Bronchial epithelial cell (primary cell): Measurements from ENCODE around the gene MDH1B. TPM values are rescaled to one million over a fixed set of nuclear protein-coding genes. Genes with fewer than 3 reads are reported as not detected.

Experiments used
- DNase-seq: peaks from one replicate; pipeline ENCODE4 v3.0.0-alpha.2; 2010; ENCODE audit warnings: low read depth
- FAIRE-seq: peaks from 2 replicates; lab custom pipeline; 2011; peaks lifted over from hg19 to GRCh38; lab: Jason Lieb, UNC
- H3K27me3 ChIP-seq: 2 replicates; pipeline ENCODE4 v1.5.1; 2011; ENCODE audit warnings: low read length; ENCODE audit not compliant: control insufficient read depth, insufficient read depth
- H3K36me3 ChIP-seq: 2 replicates; pipeline ENCODE4 v1.5.1; 2011; ENCODE audit warnings: low read length; ENCODE audit not compliant: control insufficient read depth, insufficient read depth
- H3K4me3 ChIP-seq: 2 replicates; pipeline ENCODE4 v1.5.1; 2011; ENCODE audit warnings: mild to moderate bottlenecking, low read depth, low read length, control low read depth
- total RNA-seq: library from RNA; depleted of rRNA; stranded (reverse); fragments of >200 nt; gene quantifications from 2 replicates; pipeline ENCODE4 v1.2.1, GENCODE V29; 2014
- TF ChIP-seq, protein P1 (sequence below): IDR thresholded peaks from 2 replicates; pipeline ENCODE4 v1.5.1; 2011; ENCODE audit warnings: mild to moderate bottlenecking, moderate library complexity, low read length, control low read depth, inconsistent platforms; ENCODE audit not compliant: insufficient read depth, severe bottlenecking

Gene MDH1B
- total RNA-seq, 1 donor from 2014 or later: not detected

GRCh38 chr2:206802654-206803514, 37.8 kb upstream of the MDH1B start:
- TF ChIP-seq, protein P1, sequence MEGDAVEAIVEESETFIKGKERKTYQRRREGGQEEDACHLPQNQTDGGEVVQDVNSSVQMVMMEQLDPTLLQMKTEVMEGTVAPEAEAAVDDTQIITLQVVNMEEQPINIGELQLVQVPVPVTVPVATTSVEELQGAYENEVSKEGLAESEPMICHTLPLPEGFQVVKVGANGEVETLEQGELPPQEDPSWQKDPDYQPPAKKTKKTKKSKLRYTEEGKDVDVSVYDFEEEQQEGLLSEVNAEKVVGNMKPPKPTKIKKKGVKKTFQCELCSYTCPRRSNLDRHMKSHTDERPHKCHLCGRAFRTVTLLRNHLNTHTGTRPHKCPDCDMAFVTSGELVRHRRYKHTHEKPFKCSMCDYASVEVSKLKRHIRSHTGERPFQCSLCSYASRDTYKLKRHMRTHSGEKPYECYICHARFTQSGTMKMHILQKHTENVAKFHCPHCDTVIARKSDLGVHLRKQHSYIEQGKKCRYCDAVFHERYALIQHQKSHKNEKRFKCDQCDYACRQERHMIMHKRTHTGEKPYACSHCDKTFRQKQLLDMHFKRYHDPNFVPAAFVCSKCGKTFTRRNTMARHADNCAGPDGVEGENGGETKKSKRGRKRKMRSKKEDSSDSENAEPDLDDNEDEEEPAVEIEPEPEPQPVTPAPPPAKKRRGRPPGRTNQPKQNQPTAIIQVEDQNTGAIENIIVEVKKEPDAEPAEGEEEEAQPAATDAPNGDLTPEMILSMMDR: no peak
- no peak for DNase-seq

DNA sequence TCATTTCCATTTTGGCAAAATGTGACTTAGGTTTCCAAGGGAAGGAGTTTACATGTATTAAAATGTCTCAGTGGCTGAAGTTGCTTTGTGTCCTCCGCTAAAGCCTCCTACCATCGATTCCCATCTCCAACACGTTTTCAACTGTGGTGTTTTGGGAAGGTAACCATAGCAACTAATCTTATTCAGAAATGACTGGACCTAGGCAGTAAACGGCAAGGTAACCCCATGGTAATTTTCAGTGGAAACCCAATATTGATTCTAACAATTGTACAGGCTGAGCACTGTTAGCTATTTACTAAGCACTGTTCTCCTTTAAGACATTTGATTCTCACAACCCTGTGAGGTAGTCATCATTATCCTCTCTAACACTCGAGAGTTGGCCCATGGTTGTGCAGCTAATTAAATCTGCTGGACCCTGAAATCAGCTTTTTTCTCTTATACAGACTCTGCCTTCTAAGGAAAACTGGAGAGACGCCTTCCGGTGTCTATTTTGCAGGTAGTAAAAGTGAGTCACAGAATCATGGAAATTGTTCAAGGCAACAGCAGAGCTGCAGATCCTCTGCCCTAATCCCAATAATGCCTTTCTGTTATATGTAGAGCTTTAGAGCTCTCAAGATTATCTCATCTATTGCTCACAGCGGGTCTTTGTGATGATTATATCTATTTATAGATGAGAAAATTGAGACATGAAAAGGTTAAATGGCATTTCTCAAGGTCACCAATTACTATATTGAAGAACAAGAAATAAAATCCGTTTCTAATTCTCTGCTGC, 36.5 kb upstream of the MDH1B start:
- Histone ChIP-seq H3K4me3 (no peak overlapping the region), H3K36me3 (no peaks in the 10 kb centered on the region), H3K27me3 (no peaks in the 10 kb centered on the region)
- DNase-seq (no peak), FAIRE-seq (no peak)
- TF ChIP-seq, protein P1: no peak

More at GRCh38 chr2:206802654-206803514, 37.8 kb upstream of the MDH1B start:
- FAIRE-seq: peak; percentile 60
- H3K36me3 ChIP-seq: no peaks in the 10 kb centered on the region
- H3K4me3 ChIP-seq: no peak overlapping the region
- no peaks in the 10 kb centered on the region for H3K27me3 ChIP-seq

DNA sequence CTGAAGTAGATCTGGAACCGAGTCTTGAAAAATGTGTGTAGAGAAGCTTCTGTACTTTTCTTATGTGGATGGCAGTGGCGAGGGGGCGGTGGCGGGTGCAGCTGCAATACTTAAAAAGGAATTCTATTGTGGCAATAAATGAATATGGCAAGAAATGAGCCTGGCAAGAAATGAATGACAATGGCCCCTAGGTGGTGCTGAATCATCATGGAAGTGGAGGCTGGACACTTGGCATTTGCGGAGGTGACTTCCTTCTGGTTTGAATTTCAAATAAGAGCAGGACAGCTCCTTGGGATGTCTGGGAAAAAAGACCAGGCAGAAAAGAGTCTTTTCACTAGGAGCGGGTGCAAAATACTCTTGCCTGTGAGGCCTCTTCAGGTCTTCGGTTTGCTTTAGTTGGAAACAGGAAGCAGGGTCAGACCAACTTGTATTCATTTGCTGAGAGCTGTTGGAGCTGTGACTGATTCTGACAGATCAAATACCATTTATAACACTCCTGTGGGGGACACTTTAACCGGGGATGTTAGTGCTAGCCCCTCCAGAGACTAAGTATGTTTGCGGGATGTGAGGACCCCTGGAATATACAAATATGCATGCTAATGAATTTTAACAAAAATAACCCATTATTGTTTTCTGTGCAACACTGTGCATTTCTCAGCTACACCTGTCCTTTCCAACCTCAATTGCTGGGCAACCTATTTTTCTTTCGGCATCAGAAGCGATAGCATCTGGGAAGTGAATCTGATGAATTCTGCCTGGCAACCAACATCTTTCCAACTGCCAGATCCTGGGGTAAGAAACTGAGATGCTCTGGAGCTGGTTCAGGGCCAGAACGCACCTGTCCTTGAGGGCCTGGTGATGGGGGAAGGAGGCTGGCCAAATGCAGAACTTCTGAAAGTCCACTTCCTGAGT, 35.6 kb upstream of the MDH1B start:
- Histone ChIP-seq H3K27me3 (no peaks in the 10 kb centered on the region), H3K4me3 (no peak overlapping the region), H3K36me3 (no peaks in the 10 kb centered on the region)
- FAIRE-seq: no peak
- TF ChIP-seq, protein P1: peak; percentile 63
- peak; percentile 66 for DNase-seq

GRCh38 chr2:206799083-206799482, 34.0 kb upstream of the MDH1B start:
- Histone ChIP-seq H3K36me3 (no peaks in the 10 kb centered on the region), H3K27me3 (no peaks in the 10 kb centered on the region), H3K4me3 (no peak overlapping the region)
- FAIRE-seq (no peak), DNase-seq (peak; percentile 22)
- TF ChIP-seq, protein P1: no peak

GRCh38 chr2:206798000-206798399, 32.9 kb upstream of the MDH1B start:
- Histone ChIP-seq H3K4me3 (no peak overlapping the region), H3K27me3 (no peaks in the 10 kb centered on the region), H3K36me3 (no peaks in the 10 kb centered on the region)
- TF ChIP-seq, protein P1: no peak
- no peak for DNase-seq
- FAIRE-seq: no peak
